Breast epithelium (tissue), 3 donors: Measurements from ENCODE around the gene MCOLN1.

Experiments used
- CTCF ChIP-seq, 3 donors: fragments of 450-650 bp; IDR thresholded peaks; one replicate each; pipeline ENCODE4 v1.5.1; 2016 to 2017; ENCODE audit warnings: antibody characterized with exemption in 3 of 3, mild to moderate bottlenecking in 3 of 3, moderate library complexity in 3 of 3
- POLR2AphosphoS5 ChIP-seq, 3 donors: sonication (generic); formaldehyde crosslinking; IDR thresholded peaks; one replicate each; pipeline ENCODE4 v1.6.1; 2017; ENCODE audit warnings: antibody characterized with exemption in 3 of 3

GRCh38 chr19:7524992-7525739 lies 2.7 kb downstream of the MCOLN1 start:
- TF ChIP-seq CTCF (IDR thresholded peaks at IDR 0.05): no peak
- no peak for TF ChIP-seq POLR2AphosphoS5 (IDR thresholded peaks at IDR 0.05)
